Activated B cell treated with CpG ODN at 0.5 μM for 24 hours (primary cell): ENCODE data around the gene PARS2. TPM values are rescaled to one million over a fixed set of nuclear protein-coding genes. Genes with fewer than 3 reads are reported as not detected.

Experiments
- ATAC-seq: fragments of 200-7000 bp; cut with Tn5 transposase; one replicate; pipeline ENCODE4 v1.10.0; 2021; ENCODE audit warnings: low read depth, mild to moderate bottlenecking, moderate library complexity
- CTCF ChIA-PET: fragments of 350-600 bp; sonication (Branson Sonifier 250); formaldehyde crosslinking; loops from one replicate; lab custom pipeline; 2021; ENCODE audit warnings: antibody characterized with exemption; lab: Charles Lee
- POLR2A ChIA-PET: fragments of 350-600 bp; sonication (Branson Sonifier 250); formaldehyde crosslinking; loops from one replicate; lab custom pipeline; 2021; ENCODE audit warnings: antibody characterized with exemption; lab: Charles Lee
- DNase-seq: peaks from one replicate; pipeline ENCODE4 v3.0.0; 2022
- H3K27ac Mint-ChIP-seq: one replicate; pipeline ENCODE4 v1.8.0; 2020; ENCODE audit warnings: mixed read lengths
- H3K27me3 Mint-ChIP-seq: one replicate; pipeline ENCODE4 v1.8.0; 2021; ENCODE audit warnings: mixed read lengths
- H3K36me3 Mint-ChIP-seq: one replicate; pipeline ENCODE4 v1.8.0; 2021; ENCODE audit warnings: low read depth, mixed read lengths
- H3K4me1 Mint-ChIP-seq: one replicate; pipeline ENCODE4 v1.8.0; 2021; ENCODE audit warnings: mixed read lengths
- H3K4me3 Mint-ChIP-seq: one replicate; pipeline ENCODE4 v1.8.0; 2020; ENCODE audit warnings: mild to moderate bottlenecking, mixed read lengths
- H3K9me3 Mint-ChIP-seq: one replicate; pipeline ENCODE4 v1.8.0; 2020; ENCODE audit warnings: mixed read lengths
- CTCF ChIP-seq: fragments of 200-600 bp; IDR thresholded peaks from one replicate; pipeline ENCODE4 v1.8.0; 2022; ENCODE audit warnings: antibody characterized with exemption, mild to moderate bottlenecking
- intact Hi-C: fragments of 100-400 bp; cut with micrococcal nuclease; formaldehyde crosslinking; loops from one replicate; pipeline ENCODE4 v1.15.1; 2024
- total RNA-seq: library from RNA; stranded (reverse); gene quantifications from 2 replicates; pipeline ENCODE4 v1.2.3, GENCODE V29; 2022

PARS2 gene
- total RNA-seq, 1 donor from 2014 or later, result 4.3 TPM

DNA sequence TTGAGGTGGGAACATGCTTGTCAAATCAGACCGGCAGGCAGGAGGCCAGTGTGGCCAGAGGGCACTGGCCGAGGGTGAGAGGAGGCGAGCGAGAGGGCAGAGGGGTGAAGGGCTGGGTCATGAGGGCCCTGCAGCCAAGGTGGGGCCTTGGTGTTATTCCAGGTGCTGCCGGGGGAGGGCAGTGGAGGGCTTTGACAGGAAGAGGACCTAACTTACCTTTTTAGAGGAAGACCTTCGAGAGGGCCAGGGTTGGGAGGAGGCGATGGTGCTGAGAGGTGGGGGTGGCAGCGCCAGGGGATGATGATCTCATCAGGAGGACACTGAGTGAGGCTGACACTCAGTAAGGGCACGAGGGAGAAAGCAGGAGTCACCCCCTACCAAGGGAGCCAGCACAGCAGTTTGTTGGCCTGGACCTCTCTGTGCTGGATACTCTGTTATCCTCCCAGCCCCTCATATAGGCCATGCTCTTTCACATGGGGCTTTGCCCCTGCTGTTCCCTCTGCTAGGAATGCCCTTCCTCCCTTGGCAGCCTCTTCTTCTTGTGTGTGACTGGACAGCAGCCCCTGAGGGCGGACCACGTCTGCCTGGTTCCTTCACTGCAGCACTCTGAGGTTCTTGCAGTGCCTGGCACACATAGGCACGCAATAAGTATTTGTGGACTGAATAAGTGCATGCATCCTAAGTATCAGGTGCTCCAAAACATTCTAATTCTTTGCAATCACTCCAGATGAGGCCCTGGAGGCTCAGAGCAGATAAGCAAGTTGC, 44.3 kb upstream of the PARS2 start:
- ATAC-seq (no peak), DNase-seq (no peak)
- Mint-ChIP-seq H3K4me1 (no peaks in the 10 kb centered on the region), H3K27ac (no peak overlapping the region), H3K36me3 (no peaks in the 10 kb centered on the region), H3K4me3 (no peak overlapping the region), H3K27me3 (peaks cover 2% of the 10 kb centered on the region), H3K9me3 (no peaks in the 10 kb centered on the region)
- POLR2A ChIA-PET, result no interaction called here
- intact Hi-C loops, result no loop called here
- TF ChIP-seq CTCF, result no peak
- CTCF ChIA-PET, result interaction anchor here (1.6 kb wide), 1 partner anchor 948 kb away, joined by 4 read pairs; no protein-coding TSS in a partner anchor

DNA sequence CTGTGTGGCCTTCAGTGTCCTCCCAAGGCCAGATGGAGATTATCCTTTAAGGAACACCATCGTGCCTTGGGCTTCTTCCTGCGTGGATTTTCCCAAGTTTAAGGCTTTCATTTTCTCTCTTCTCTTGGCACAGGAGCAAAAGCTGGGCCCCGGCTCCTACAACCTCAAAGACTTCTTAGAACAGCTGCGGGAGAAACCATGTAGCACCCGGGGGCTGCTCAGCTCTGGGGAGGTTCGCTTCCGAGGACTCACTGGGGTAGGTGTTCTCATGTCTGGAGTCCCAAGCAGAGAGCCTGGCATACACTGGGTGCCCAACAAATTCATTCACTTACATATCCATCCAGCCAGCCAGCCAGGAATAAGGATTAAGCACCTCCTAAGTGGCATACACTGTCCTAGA, 43.4 kb upstream of the PARS2 start:
- ATAC-seq (no peak), DNase-seq (no peak)
- Mint-ChIP-seq H3K27ac (no peak overlapping the region), H3K9me3 (no peaks in the 10 kb centered on the region), H3K27me3 (peaks cover 2% of the 10 kb centered on the region), H3K4me3 (no peak overlapping the region), H3K36me3 (no peaks in the 10 kb centered on the region), H3K4me1 (no peaks in the 10 kb centered on the region)
- intact Hi-C loops, result no loop called here
- ChIA-PET POLR2A (no interaction called here), CTCF (no interaction called here)
- TF ChIP-seq CTCF, result no peak

- no peak for DNase-seq
- Mint-ChIP-seq H3K27ac (no peak overlapping the region), H3K36me3 (no peaks in the 10 kb centered on the region), H3K27me3 (no peaks in the 10 kb centered on the region), H3K4me3 (no peak overlapping the region), H3K4me1 (no peaks in the 10 kb centered on the region), H3K9me3 (no peaks in the 10 kb centered on the region)
- POLR2A ChIA-PET, result no interaction called here
- CTCF ChIA-PET, result no interaction called here
- no peak for ATAC-seq
- TF ChIP-seq CTCF, result no peak
- intact Hi-C loops, result no loop called here
Measured at GRCh38 chr1:54806931-54807611, 42.7 kb upstream of the PARS2 start.

GRCh38 chr1:54805981-54806381, 41.7 kb upstream of the PARS2 start:
- Mint-ChIP-seq H3K9me3 (no peaks in the 10 kb centered on the region), H3K27ac (no peak overlapping the region), H3K4me3 (no peak overlapping the region), H3K4me1 (peaks cover 8% of the 10 kb centered on the region), H3K36me3 (no peaks in the 10 kb centered on the region), H3K27me3 (no peaks in the 10 kb centered on the region)
- intact Hi-C loops, result no loop called here
- ChIA-PET CTCF (no interaction called here), POLR2A (interaction anchor here (0.6 kb wide), 1 partner anchor 967 kb away, joined by 4 read pairs; no protein-coding TSS in a partner anchor)
- no peak for ATAC-seq
- no peak for TF ChIP-seq CTCF
- no peak for DNase-seq

- CTCF ChIA-PET, result no interaction called here
- Mint-ChIP-seq H3K9me3 (no peaks in the 10 kb centered on the region), H3K36me3 (no peaks in the 10 kb centered on the region), H3K27ac (no peak overlapping the region), H3K4me1 (peaks cover 8% of the 10 kb centered on the region), H3K27me3 (no peaks in the 10 kb centered on the region), H3K4me3 (no peak overlapping the region)
- TF ChIP-seq CTCF, result no peak
- intact Hi-C loops, result no loop called here
- DNase-seq (no peak), ATAC-seq (no peak)
- POLR2A ChIA-PET, result no interaction called here
Measured at GRCh38 chr1:54805466-54805865, 41.1 kb upstream of the PARS2 start.
